ENCODE measurements around the gene PRR13. TPM values are rescaled to one million over a fixed set of nuclear protein-coding genes. Genes with fewer than 3 reads are reported as not detected.

PRR13 gene
- total and polyA plus RNA-seq, 2 of the 13 experiments (the other 11 are each of a cell fraction or from before 2014, with no cell fraction given) = 65.0 to 102 TPM

DNA sequence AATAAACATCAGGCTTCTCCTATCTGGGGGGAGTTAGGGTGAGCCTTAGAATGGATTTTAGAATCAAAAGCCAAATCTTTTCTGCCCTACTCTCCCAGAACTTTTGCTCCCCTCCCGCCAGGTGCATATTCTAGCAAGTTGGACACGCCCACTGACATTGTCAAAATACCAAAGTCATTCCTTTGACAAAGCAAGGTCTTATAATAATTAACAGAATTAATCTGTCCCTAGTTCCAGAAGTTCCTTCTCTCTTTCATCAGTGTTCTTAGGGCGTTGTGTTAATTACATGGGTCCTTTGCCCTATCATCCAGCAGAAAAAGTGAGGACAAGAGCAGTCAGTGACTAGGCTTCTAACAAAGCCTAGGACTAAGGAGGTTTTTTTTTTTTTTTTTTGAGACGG lies 2.4 kb downstream of the PRR13 start:
- TF ChIP-seq ETV6 (CRISPR knock-in tag; conservative IDR thresholded peaks at IDR 0.05) (no peak), ZNF282 (IDR thresholded peaks at IDR 0.05; ENCODE audit: partially characterized antibody) (no peak), FOXK1 (CRISPR knock-in tag; IDR thresholded peaks at IDR 0.05; ENCODE audit: borderline replicate concordance, low read depth) (no peak), RELA (CRISPR knock-in tag; IDR thresholded peaks at IDR 0.05) (no peak), YY1 (IDR thresholded peaks at IDR 0.05; ENCODE audit: insufficient read depth, insufficient replicate concordance, low read depth, low read length) (no peak), NCOR1 (IDR thresholded peaks at IDR 0.05; ENCODE audit: borderline replicate concordance, low read length) (no peak), ZNF777 (CRISPR knock-in tag; IDR thresholded peaks at IDR 0.05) (no peak), HIVEP1 (CRISPR knock-in tag; IDR thresholded peaks at IDR 0.05) (no peak)
- TF ChIP-seq, protein P1, sequence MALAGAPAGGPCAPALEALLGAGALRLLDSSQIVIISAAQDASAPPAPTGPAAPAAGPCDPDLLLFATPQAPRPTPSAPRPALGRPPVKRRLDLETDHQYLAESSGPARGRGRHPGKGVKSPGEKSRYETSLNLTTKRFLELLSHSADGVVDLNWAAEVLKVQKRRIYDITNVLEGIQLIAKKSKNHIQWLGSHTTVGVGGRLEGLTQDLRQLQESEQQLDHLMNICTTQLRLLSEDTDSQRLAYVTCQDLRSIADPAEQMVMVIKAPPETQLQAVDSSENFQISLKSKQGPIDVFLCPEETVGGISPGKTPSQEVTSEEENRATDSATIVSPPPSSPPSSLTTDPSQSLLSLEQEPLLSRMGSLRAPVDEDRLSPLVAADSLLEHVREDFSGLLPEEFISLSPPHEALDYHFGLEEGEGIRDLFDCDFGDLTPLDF (CRISPR knock-in tag; IDR thresholded peaks at IDR 0.05) = no peak
- TF ChIP-seq, protein P2, sequence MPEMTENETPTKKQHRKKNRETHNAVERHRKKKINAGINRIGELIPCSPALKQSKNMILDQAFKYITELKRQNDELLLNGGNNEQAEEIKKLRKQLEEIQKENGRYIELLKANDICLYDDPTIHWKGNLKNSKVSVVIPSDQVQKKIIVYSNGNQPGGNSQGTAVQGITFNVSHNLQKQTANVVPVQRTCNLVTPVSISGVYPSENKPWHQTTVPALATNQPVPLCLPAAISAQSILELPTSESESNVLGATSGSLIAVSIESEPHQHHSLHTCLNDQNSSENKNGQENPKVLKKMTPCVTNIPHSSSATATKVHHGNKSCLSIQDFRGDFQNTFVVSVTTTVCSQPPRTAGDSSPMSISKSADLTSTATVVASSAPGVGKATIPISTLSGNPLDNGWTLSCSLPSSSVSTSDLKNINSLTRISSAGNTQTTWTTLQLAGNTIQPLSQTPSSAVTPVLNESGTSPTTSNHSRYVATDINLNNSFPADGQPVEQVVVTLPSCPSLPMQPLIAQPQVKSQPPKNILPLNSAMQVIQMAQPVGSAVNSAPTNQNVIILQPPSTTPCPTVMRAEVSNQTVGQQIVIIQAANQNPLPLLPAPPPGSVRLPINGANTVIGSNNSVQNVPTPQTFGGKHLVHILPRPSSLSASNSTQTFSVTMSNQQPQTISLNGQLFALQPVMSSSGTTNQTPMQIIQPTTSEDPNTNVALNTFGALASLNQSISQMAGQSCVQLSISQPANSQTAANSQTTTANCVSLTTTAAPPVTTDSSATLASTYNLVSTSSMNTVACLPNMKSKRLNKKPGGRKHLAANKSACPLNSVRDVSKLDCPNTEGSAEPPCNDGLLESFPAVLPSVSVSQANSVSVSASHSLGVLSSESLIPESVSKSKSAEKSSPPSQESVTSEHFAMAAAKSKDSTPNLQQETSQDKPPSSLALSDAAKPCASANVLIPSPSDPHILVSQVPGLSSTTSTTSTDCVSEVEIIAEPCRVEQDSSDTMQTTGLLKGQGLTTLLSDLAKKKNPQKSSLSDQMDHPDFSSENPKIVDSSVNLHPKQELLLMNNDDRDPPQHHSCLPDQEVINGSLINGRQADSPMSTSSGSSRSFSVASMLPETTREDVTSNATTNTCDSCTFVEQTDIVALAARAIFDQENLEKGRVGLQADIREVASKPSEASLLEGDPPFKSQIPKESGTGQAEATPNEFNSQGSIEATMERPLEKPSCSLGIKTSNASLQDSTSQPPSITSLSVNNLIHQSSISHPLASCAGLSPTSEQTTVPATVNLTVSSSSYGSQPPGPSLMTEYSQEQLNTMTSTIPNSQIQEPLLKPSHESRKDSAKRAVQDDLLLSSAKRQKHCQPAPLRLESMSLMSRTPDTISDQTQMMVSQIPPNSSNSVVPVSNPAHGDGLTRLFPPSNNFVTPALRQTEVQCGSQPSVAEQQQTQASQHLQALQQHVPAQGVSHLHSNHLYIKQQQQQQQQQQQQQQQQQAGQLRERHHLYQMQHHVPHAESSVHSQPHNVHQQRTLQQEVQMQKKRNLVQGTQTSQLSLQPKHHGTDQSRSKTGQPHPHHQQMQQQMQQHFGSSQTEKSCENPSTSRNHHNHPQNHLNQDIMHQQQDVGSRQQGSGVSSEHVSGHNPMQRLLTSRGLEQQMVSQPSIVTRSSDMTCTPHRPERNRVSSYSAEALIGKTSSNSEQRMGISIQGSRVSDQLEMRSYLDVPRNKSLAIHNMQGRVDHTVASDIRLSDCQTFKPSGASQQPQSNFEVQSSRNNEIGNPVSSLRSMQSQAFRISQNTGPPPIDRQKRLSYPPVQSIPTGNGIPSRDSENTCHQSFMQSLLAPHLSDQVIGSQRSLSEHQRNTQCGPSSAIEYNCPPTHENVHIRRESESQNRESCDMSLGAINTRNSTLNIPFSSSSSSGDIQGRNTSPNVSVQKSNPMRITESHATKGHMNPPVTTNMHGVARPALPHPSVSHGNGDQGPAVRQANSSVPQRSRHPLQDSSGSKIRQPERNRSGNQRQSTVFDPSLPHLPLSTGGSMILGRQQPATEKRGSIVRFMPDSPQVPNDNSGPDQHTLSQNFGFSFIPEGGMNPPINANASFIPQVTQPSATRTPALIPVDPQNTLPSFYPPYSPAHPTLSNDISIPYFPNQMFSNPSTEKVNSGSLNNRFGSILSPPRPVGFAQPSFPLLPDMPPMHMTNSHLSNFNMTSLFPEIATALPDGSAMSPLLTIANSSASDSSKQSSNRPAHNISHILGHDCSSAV (CRISPR knock-in tag; IDR thresholded peaks at IDR 0.05; ENCODE audit: borderline replicate concordance) = no peak
- H3K27ac ChIP-seq (ENCODE audit: extremely low read length, insufficient read depth, low read length) = no peak overlapping the region
- H3K9me3 ChIP-seq (ENCODE audit: low read length) = no peaks in the 10 kb centered on the region
- no peak overlapping the region for H3K9ac ChIP-seq (ENCODE audit: insufficient read depth, low read depth, low read length)
- H3K27me3 ChIP-seq (ENCODE audit: control insufficient read depth in 1 of 2, insufficient read depth in 2 of 2, low read length in 2 of 2) = no peaks in the 10 kb centered on the region; a peak in 1 of 5 replicates
- H3K79me2 ChIP-seq (ENCODE audit: insufficient read depth, low read length) = peaks cover 15% of the 10 kb centered on the region
- in situ Hi-C loops (cut with HindIII; ENCODE audit: extremely low pct_ligation_motif_present, low pct_unique_long_range_greater_than_20kb) (no loop called here), intact Hi-C loops (cut with micrococcal nuclease; ENCODE audit: unreplicated experiment) (no loop called here)
- DNase-seq (ENCODE audit: low spot score) (peak; percentile 32), FAIRE-seq (no peak), ATAC-seq (no peak)
- no peak overlapping the region for H3K4me3 ChIP-seq (replicated peaks in 1 of 3; ENCODE audit: insufficient read depth in 1 of 3, low read depth in 2 of 3, low read length in 3 of 3)
- H3K36me3 ChIP-seq (replicated peaks in 1 of 2; ENCODE audit: control insufficient read depth in 1 of 2, insufficient read depth in 2 of 2, low read length in 2 of 2) = peaks cover 1 to 16% of the 10 kb centered on the region in 2 experiments; a peak in 4 of 5 replicates
- no TSS peak for BruUV-seq (replicated peaks)
- ChIA-PET CTCF (ENCODE audit: low intra/inter-chr PET ratio, low total read pairs) (no interaction called here), POLR2A (no interaction called here)
- no peaks in the 10 kb centered on the region for H4K20me1 ChIP-seq (ENCODE audit: insufficient read depth, low read length)
- 96% methylated on average over 4 of the region's 4 CpGs for WGBS (ENCODE audit: low lambda C conversion rate)
- H2AFZ ChIP-seq (ENCODE audit: low read length) = no peak overlapping the region
- no peak overlapping the region for H3K4me2 ChIP-seq (ENCODE audit: low read depth, low read length)
- H3K4me1 ChIP-seq (ENCODE audit: insufficient read depth, low read length) = peaks cover 45% of the 10 kb centered on the region

All from HepG2 (cell line).